ENCODE data around the gene MYH7B. TPM values are rescaled to one million over a fixed set of nuclear protein-coding genes. Genes with fewer than 3 reads are reported as not detected.

MYH7B gene
- total RNA-seq, 2 experiments from 2014 or later, result 0.70 to 0.79 TPM

- peaks cover 62% of the 10 kb centered on the region for H3K36me3 ChIP-seq (ENCODE audit: insufficient read depth, low read length)
- peaks cover 13% of the 10 kb centered on the region for H3K4me1 ChIP-seq (ENCODE audit: insufficient read depth, low read length, poor library complexity, severe bottlenecking)
- no peak overlapping the region for H3K4me3 ChIP-seq (ENCODE audit: low read depth, low read length, poor library complexity, severe bottlenecking)
- ChIA-PET CTCF (ENCODE audit: unreplicated experiment) (interaction anchor here (0.6 kb wide), 1 partner anchor 128 kb away, joined by 3 read pairs; no protein-coding TSS in a partner anchor), POLR2A (no interaction called here)
- no TSS peak for BruUV-seq (replicated peaks)
- TF ChIP-seq EZH2phosphoT487 (IDR thresholded peaks at IDR 0.05; ENCODE audit: borderline replicate concordance, low read depth, low read length) (no peak), CTCF (conservative IDR thresholded peaks at IDR 0.05; ENCODE audit: low read length) (no peak)
- H3K4me2 ChIP-seq (ENCODE audit: low read length), result no peak overlapping the region
- no peaks in the 10 kb centered on the region for H4K20me1 ChIP-seq (ENCODE audit: insufficient read depth, low read length)
- H3K9me2 ChIP-seq (ENCODE audit: insufficient read depth, low read length), result no peaks in the 10 kb centered on the region
- DNase-seq (ENCODE audit: low spot score), result no peak
- no peaks in the 10 kb centered on the region for H3K9me3 ChIP-seq (ENCODE audit: low read length)
- intact Hi-C loops (cut with micrococcal nuclease; ENCODE audit: unreplicated experiment), result no loop called here
- no peak overlapping the region for H2AFZ ChIP-seq (ENCODE audit: low read length)
- no peaks in the 10 kb centered on the region for H3K79me2 ChIP-seq (ENCODE audit: insufficient read depth, low read depth, low read length)
- H3K27ac ChIP-seq (ENCODE audit: low read depth, low read length, poor library complexity, severe bottlenecking), result no peak overlapping the region
Observed at GRCh38 chr20:35003211-35004031, 47.8 kb downstream of the MYH7B start.

GRCh38 chr20:35004051-35004725 lies 48.5 kb downstream of the MYH7B start:
- Histone ChIP-seq H3K79me2 (ENCODE audit: insufficient read depth, low read depth, low read length) (no peaks in the 10 kb centered on the region), H3K9me3 (ENCODE audit: low read length) (no peaks in the 10 kb centered on the region), H3K36me3 (ENCODE audit: insufficient read depth, low read length) (peaks cover 63% of the 10 kb centered on the region), H3K27ac (ENCODE audit: low read depth, low read length, poor library complexity, severe bottlenecking) (no peak overlapping the region), H2AFZ (ENCODE audit: low read length) (no peak overlapping the region), H3K9me2 (ENCODE audit: insufficient read depth, low read length) (no peaks in the 10 kb centered on the region), H3K4me3 (ENCODE audit: low read depth, low read length, poor library complexity, severe bottlenecking) (no peak overlapping the region), H4K20me1 (ENCODE audit: insufficient read depth, low read length) (no peaks in the 10 kb centered on the region), H3K4me2 (ENCODE audit: low read length) (no peak overlapping the region), H3K4me1 (ENCODE audit: insufficient read depth, low read length, poor library complexity, severe bottlenecking) (peaks cover 13% of the 10 kb centered on the region)
- BruUV-seq (replicated peaks), result no TSS peak
- intact Hi-C loops (cut with micrococcal nuclease; ENCODE audit: unreplicated experiment), result no loop called here
- ChIA-PET POLR2A (no interaction called here), CTCF (ENCODE audit: unreplicated experiment) (no interaction called here)
- no peak for TF ChIP-seq CTCF (conservative IDR thresholded peaks at IDR 0.05; ENCODE audit: low read length)
- no peak for DNase-seq (ENCODE audit: low spot score)
